ENCODE measurements around the gene MPP3.

GRCh38 chr17:43853546-43853945, 20.6 kb upstream of the MPP3 start:
- TF ChIP-seq, protein P1, sequence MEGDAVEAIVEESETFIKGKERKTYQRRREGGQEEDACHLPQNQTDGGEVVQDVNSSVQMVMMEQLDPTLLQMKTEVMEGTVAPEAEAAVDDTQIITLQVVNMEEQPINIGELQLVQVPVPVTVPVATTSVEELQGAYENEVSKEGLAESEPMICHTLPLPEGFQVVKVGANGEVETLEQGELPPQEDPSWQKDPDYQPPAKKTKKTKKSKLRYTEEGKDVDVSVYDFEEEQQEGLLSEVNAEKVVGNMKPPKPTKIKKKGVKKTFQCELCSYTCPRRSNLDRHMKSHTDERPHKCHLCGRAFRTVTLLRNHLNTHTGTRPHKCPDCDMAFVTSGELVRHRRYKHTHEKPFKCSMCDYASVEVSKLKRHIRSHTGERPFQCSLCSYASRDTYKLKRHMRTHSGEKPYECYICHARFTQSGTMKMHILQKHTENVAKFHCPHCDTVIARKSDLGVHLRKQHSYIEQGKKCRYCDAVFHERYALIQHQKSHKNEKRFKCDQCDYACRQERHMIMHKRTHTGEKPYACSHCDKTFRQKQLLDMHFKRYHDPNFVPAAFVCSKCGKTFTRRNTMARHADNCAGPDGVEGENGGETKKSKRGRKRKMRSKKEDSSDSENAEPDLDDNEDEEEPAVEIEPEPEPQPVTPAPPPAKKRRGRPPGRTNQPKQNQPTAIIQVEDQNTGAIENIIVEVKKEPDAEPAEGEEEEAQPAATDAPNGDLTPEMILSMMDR (IDR thresholded peaks at IDR 0.05) = no peak
- TF ChIP-seq EP300 (IDR thresholded peaks at IDR 0.05; ENCODE audit: low read depth) = no peak
